OCI-LY7 (cell line): ENCODE data around the gene NANOG. TPM values are rescaled to one million over a fixed set of nuclear protein-coding genes. Genes with fewer than 3 reads are reported as not detected.
"Not testable (repeated sequence)": the region's sequence is repeated elsewhere in the genome, so short reads cannot be mapped to it uniquely, and the experiment has no call there.

Source experiments
- BruUV-seq: library from RNA; stranded (reverse); fragments of 400-500 nt; replicated peaks from 2 replicates; lab custom pipeline; 2021; lab: Mats Ljungman, UMichigan
- CTCF ChIA-PET: fragments of 300-600 bp; sonication (Branson Sonifier 250); formaldehyde crosslinking; loops from one replicate; lab custom pipeline; 2022; ENCODE audit warnings: antibody characterized with exemption; ENCODE audit not compliant: unreplicated experiment; lab: Charles Lee
- POLR2A ChIA-PET: fragments of 300-600 bp; sonication (Branson Sonifier 250); formaldehyde crosslinking; loops from one replicate; lab custom pipeline; 2022; ENCODE audit warnings: antibody characterized with exemption; lab: Charles Lee
- DNase-seq: peaks from one replicate; pipeline ENCODE4 v3.0.0-alpha.2; 2015; ENCODE audit warnings: low spot score
- H2AFZ ChIP-seq: fragments of 200-600 bp; sonication (generic), shearing (Covaris generic); 2 replicates; pipeline ENCODE4 v1.6.1; 2014; ENCODE audit warnings: mild to moderate bottlenecking, antibody characterized with exemption, low read length, moderate library complexity
- H3K27ac ChIP-seq: fragments of 200-600 bp; sonication (generic); 2 replicates; pipeline ENCODE4 v1.5.1; 2014; ENCODE audit warnings: mixed run types, low read depth, mild to moderate bottlenecking, moderate library complexity, low read length, inconsistent platforms; ENCODE audit not compliant: poor library complexity, severe bottlenecking
- H3K36me3 ChIP-seq: fragments of 200-600 bp; sonication (generic); 2 replicates; pipeline ENCODE4 v1.6.1; 2014; ENCODE audit warnings: mild to moderate bottlenecking, antibody characterized with exemption, low read length, moderate library complexity, mixed read lengths; ENCODE audit not compliant: insufficient read depth
- H3K4me1 ChIP-seq: fragments of 200-600 bp; sonication (generic); 2 replicates; pipeline ENCODE4 v1.5.1; 2014; ENCODE audit warnings: mild to moderate bottlenecking, low read length; ENCODE audit not compliant: insufficient read depth, poor library complexity, severe bottlenecking
- H3K4me2 ChIP-seq: fragments of 200-600 bp; sonication (generic); 2 replicates; pipeline ENCODE4 v1.6.1; 2014; ENCODE audit warnings: mild to moderate bottlenecking, low read length
- H3K4me3 ChIP-seq: fragments of 200-600 bp; sonication (generic); 2 replicates; pipeline ENCODE4 v1.5.1; 2014; ENCODE audit warnings: mild to moderate bottlenecking, low read depth, low read length; ENCODE audit not compliant: poor library complexity, severe bottlenecking
- H3K79me2 ChIP-seq: fragments of 200-600 bp; sonication (generic); 2 replicates; pipeline ENCODE4 v1.6.1; 2016; ENCODE audit warnings: low read depth, mild to moderate bottlenecking, low read length, moderate library complexity, mixed read lengths; ENCODE audit not compliant: insufficient read depth
- H3K9me2 ChIP-seq: fragments of 200-600 bp; sonication (generic); 2 replicates; pipeline ENCODE4 v1.6.1; 2016; ENCODE audit warnings: mild to moderate bottlenecking, low read length, mixed read lengths; ENCODE audit not compliant: insufficient read depth
- H3K9me3 ChIP-seq: fragments of 200-600 bp; sonication (generic); 2 replicates; pipeline ENCODE4 v1.6.1; 2014; ENCODE audit warnings: mild to moderate bottlenecking, mixed run types, low read length, mixed read lengths
- H4K20me1 ChIP-seq: fragments of 200-600 bp; sonication (generic); 2 replicates; pipeline ENCODE4 v1.6.1; 2014; ENCODE audit warnings: mild to moderate bottlenecking, antibody characterized with exemption, low read length, moderate library complexity, mixed read lengths; ENCODE audit not compliant: insufficient read depth
- CTCF ChIP-seq: fragments of 200-600 bp; sonication (generic); conservative IDR thresholded peaks from 2 replicates; pipeline ENCODE4 v1.5.1; 2014; ENCODE audit warnings: mild to moderate bottlenecking, antibody characterized with exemption, low read length, moderate library complexity, mixed read lengths
- EZH2phosphoT487 ChIP-seq: fragments of 200-600 bp; sonication (generic); IDR thresholded peaks from 2 replicates; pipeline ENCODE4 v1.6.1; 2018; ENCODE audit warnings: low read depth, borderline replicate concordance, mild to moderate bottlenecking, mixed run types, antibody characterized with exemption, low read length, moderate library complexity, mixed read lengths
- intact Hi-C: fragments of 100-400 bp; cut with micrococcal nuclease; formaldehyde crosslinking; loops from one replicate; pipeline ENCODE4 v1.10.0; 2022; ENCODE audit not compliant: unreplicated experiment
- total RNA-seq, 2 experiments: library from RNA; depleted of rRNA in 1 of 2; stranded (reverse); fragments of >200 nt in 1 of 2; shearing (Covaris generic) in 1 of 2; gene quantifications; 2 replicates each; pipeline ENCODE4 v1.2.3, GENCODE V29; 2014 to 2022

Gene NANOG
- total RNA-seq, 2 experiments from 2014 or later, result not detected

DNA sequence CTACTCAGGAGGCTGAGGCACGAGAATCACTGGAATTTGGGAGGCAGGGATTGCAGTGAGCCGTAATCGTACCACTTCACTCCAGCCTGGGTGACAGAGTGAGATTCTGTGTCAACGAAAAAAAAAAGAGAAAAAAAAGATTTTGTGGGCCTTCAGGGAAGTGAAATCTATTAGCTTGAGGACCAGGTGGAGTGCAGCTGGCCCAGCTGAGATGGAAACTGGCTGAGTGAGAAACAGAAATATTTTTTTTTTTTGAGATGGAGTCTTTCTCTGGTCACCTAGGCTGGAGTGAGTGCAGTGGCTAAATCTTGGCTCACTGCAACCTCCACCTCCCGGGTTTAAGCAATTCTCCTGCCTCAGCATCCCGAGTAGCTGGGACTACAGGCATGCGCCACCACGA lies 39.8 kb upstream of the NANOG start:
- Histone ChIP-seq H3K4me2 (no peak overlapping the region), H3K27ac (no peak overlapping the region)
- CTCF ChIA-PET, result no interaction called here

GRCh38 chr12:7750350-7750749 lies 38.9 kb upstream of the NANOG start:
- Histone ChIP-seq H3K9me3 (no peaks in the 10 kb centered on the region), H3K79me2 (no peaks in the 10 kb centered on the region), H3K4me2 (no peak overlapping the region), H3K9me2 (no peaks in the 10 kb centered on the region), H4K20me1 (no peaks in the 10 kb centered on the region), H2AFZ (no peak overlapping the region), H3K27ac (no peak overlapping the region), H3K4me3 (no peak overlapping the region), H3K4me1 (no peaks in the 10 kb centered on the region), H3K36me3 (no peaks in the 10 kb centered on the region)
- no peak for DNase-seq
- ChIA-PET POLR2A (no interaction called here), CTCF (no interaction called here)
- TF ChIP-seq EZH2phosphoT487 (no peak), CTCF (no peak)
- intact Hi-C loops, result no loop called here
- BruUV-seq, result no TSS peak

More for the DNA sequence above, 39.8 kb upstream of the NANOG start:
- Histone ChIP-seq H3K9me3 (no peaks in the 10 kb centered on the region), H3K4me1 (no peaks in the 10 kb centered on the region), H2AFZ (no peak overlapping the region), H3K9me2 (no peaks in the 10 kb centered on the region), H3K79me2 (no peaks in the 10 kb centered on the region), H4K20me1 (no peaks in the 10 kb centered on the region), H3K36me3 (no peaks in the 10 kb centered on the region), H3K4me3 (no peak overlapping the region)
- intact Hi-C loops, result no loop called here
- no TSS peak for BruUV-seq
- POLR2A ChIA-PET, result no interaction called here
- DNase-seq, result peak; percentile 5
- no peak for TF ChIP-seq CTCF
- TF ChIP-seq EZH2phosphoT487, result no peak

GRCh38 chr12:7751394-7751793 lies 37.8 kb upstream of the NANOG start:
- ChIA-PET CTCF (interaction anchor here (0.7 kb wide), 1 partner anchor 75 kb away, joined by 3 read pairs; no protein-coding TSS in a partner anchor), POLR2A (interaction anchor here (0.5 kb wide), 1 partner anchor 12 kb away, joined by 3 read pairs; no protein-coding TSS in a partner anchor)
- Histone ChIP-seq H3K4me2 (no peak overlapping the region), H3K4me3 (no peak overlapping the region), H2AFZ (no peak overlapping the region), H3K4me1 (no peaks in the 10 kb centered on the region), H3K27ac (no peak overlapping the region), H4K20me1 (no peaks in the 10 kb centered on the region), H3K9me3 (no peaks in the 10 kb centered on the region), H3K79me2 (no peaks in the 10 kb centered on the region), H3K36me3 (no peaks in the 10 kb centered on the region), H3K9me2 (no peaks in the 10 kb centered on the region)
- DNase-seq, result no peak
- intact Hi-C loops, result no loop called here
- TF ChIP-seq CTCF (no peak), EZH2phosphoT487 (no peak)
- no TSS peak for BruUV-seq

DNA sequence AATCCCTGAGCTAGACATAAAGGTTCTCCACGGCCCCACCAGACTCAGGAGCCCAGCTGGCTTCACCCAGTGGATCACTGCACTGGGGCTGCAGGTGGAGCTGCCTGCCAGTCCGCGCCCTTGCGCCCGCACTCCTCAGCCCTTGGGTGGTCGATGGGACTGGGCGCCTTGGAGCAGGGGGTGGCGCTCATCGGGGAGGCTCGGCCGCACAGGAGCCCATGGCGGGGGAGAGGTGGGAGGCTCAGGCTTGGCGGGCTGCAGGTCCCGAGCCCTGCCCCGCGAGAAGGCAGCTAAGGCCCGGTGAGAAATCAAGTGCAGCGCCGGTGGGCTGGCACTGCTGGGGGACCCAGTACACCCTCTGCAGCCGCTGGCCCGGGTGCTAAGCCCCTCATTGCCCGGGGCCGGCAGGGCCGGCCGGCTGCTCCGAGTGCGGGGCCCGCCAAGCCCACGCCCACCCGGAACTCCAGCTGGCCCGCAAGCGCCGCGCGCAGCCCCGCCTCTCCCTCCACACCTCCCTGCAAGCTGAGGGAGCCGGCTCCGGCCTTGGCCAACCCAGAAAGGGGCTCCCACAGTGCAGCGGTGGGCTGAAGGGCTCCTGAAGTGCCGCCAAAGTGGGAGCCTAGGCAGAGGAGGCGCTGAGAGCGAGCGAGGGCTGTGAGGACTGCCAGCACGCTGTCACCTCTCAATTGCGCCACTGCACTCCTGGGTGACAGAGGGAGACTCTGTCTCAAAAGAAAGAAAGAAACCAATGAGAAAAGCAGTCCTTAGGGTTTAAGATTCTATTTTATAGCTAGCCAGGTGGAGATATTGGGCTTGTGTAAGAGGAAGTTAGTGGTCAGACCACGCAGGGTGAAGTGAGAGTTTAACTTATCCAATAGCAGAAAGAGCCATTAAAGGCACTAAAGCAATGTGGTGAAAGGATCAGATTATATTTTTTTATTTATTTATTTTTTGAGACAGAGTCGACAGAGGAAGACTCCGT lies 37.0 kb upstream of the NANOG start:
- H3K4me2 ChIP-seq, H3K9me3 ChIP-seq, H3K4me3 ChIP-seq, CTCF ChIA-PET, H3K9me2 ChIP-seq, H2AFZ ChIP-seq, H3K4me1 ChIP-seq, H3K27ac ChIP-seq, BruUV-seq, DNase-seq, POLR2A ChIA-PET, H3K79me2 ChIP-seq, H3K36me3 ChIP-seq, intact Hi-C loops, H4K20me1 ChIP-seq: not testable (repeated sequence)
